Neuronal stem cell (in vitro differentiated cells): ENCODE measurements around the gene TIGD1.
A peak's percentile ranks its signal among the peaks of the same experiment; 100 is the strongest.

ENCODE experiments used
- DNase-seq: peaks from one replicate; pipeline ENCODE4 v3.0.0-alpha.2; 2013; ENCODE audit warnings: low spot score
- H2AFZ ChIP-seq: one replicate; pipeline ENCODE4 v1.6.1; 2013; ENCODE audit warnings: mild to moderate bottlenecking, low read length, inconsistent platforms
- H2AK5ac ChIP-seq: 2 replicates; pipeline ENCODE4 v1.6.1; 2013; ENCODE audit warnings: low read depth, mild to moderate bottlenecking, inconsistent platforms, low read length, moderate library complexity, mixed read lengths
- H2BK120ac ChIP-seq: 2 replicates; pipeline ENCODE4 v1.6.1; 2013; ENCODE audit warnings: low read depth, mild to moderate bottlenecking, inconsistent platforms, low read length, moderate library complexity, mixed read lengths
- H2BK12ac ChIP-seq: one replicate; pipeline ENCODE4 v1.6.1; 2013; ENCODE audit warnings: low read length, inconsistent platforms
- H2BK15ac ChIP-seq: 2 replicates; pipeline ENCODE4 v1.6.1; 2013; ENCODE audit warnings: mild to moderate bottlenecking, low read length, inconsistent platforms, mixed read lengths
- H2BK5ac ChIP-seq: one replicate; pipeline ENCODE4 v1.6.1; 2013; ENCODE audit warnings: inconsistent platforms, mild to moderate bottlenecking, low read length, moderate library complexity
- H3K14ac ChIP-seq: one replicate; pipeline ENCODE4 v1.6.1; 2013; ENCODE audit warnings: low read length, inconsistent platforms
- H3K18ac ChIP-seq: 2 replicates; pipeline ENCODE4 v1.6.1; 2013; ENCODE audit warnings: low read length, inconsistent platforms
- H3K23ac ChIP-seq: 2 replicates; pipeline ENCODE4 v1.6.1; 2013; ENCODE audit warnings: low read depth, mild to moderate bottlenecking, mixed read lengths, low read length, inconsistent platforms; ENCODE audit not compliant: poor library complexity
- H3K27ac ChIP-seq: replicated peaks from 3 replicates; pipeline ENCODE4 v1.5.1; 2013; ENCODE audit warnings: low read length, inconsistent platforms
- H3K27me3 ChIP-seq, 3 experiments: 2 replicates each; pipeline ENCODE4 v1.6.1; 2013; ENCODE audit warnings: low read length in 3 of 3, mild to moderate bottlenecking in 2 of 3, inconsistent platforms in 1 of 3, low read depth in 1 of 3, mixed read lengths in 1 of 3, moderate library complexity in 1 of 3; ENCODE audit not compliant: control insufficient read depth in 3 of 3, insufficient read depth in 3 of 3
- H3K36me3 ChIP-seq, 2 donors: replicated peaks in 1 of 2; 2 replicates each; pipeline ENCODE4 v1.6.1; 2013; ENCODE audit warnings: low read length in 2 of 2; ENCODE audit not compliant: control insufficient read depth in 2 of 2, insufficient read depth in 2 of 2
- H3K4ac ChIP-seq: 2 replicates; pipeline ENCODE4 v1.6.1; 2013; ENCODE audit warnings: inconsistent platforms, mild to moderate bottlenecking, low read length, moderate library complexity
- H3K4me1 ChIP-seq, 2 donors: 1 replicate in 1 of 2; 2 replicates in 1 of 2; pipeline ENCODE4 v1.6.1; 2013; ENCODE audit warnings: low read length in 2 of 2, low read depth in 1 of 2; ENCODE audit not compliant: control insufficient read depth in 2 of 2, insufficient read depth in 1 of 2
- H3K4me2 ChIP-seq: one replicate; pipeline ENCODE4 v1.6.1; 2013; ENCODE audit warnings: mild to moderate bottlenecking, low read length, inconsistent platforms; ENCODE audit not compliant: insufficient read depth, poor library complexity, severe bottlenecking
- H3K4me3 ChIP-seq, 2 donors: 2 replicates each; pipeline ENCODE4 v1.5.1; 2013; ENCODE audit warnings: low read length in 2 of 2, mild to moderate bottlenecking in 2 of 2, inconsistent platforms in 1 of 2, moderate library complexity in 1 of 2
- H3K79me1 ChIP-seq: one replicate; pipeline ENCODE4 v1.6.1; 2013; ENCODE audit warnings: low read depth, mild to moderate bottlenecking, inconsistent platforms, low read length, moderate library complexity
- H3K9ac ChIP-seq: one replicate; pipeline ENCODE4 v1.6.1; 2013; ENCODE audit warnings: mild to moderate bottlenecking, low read depth, low read length, inconsistent platforms; ENCODE audit not compliant: poor library complexity
- H3K9me3 ChIP-seq, 2 donors: replicated peaks in 1 of 2; 2 replicates each; pipeline versions ENCODE3 to v1.6.1; 2013; ENCODE audit warnings: low read length in 2 of 2, mild to moderate bottlenecking in 2 of 2, inconsistent platforms in 1 of 2, low read depth in 1 of 2, mixed read lengths in 1 of 2, moderate library complexity in 1 of 2; ENCODE audit not compliant: control insufficient read depth in 2 of 2, insufficient read depth in 1 of 2
- H4K8ac ChIP-seq: one replicate; pipeline ENCODE4 v1.6.1; 2013; ENCODE audit warnings: low read depth, mild to moderate bottlenecking, inconsistent platforms, low read length, moderate library complexity
- H4K91ac ChIP-seq: one replicate; pipeline ENCODE4 v1.6.1; 2013; ENCODE audit warnings: low read length, low read depth, mild to moderate bottlenecking, inconsistent platforms; ENCODE audit not compliant: poor library complexity
- WGBS, 2 donors: extraction: QIAGEN DNeasy Blood & Tissue Kit; methylation state at CpG; one replicate each; pipeline ENCODE4 v1.1.7; 2013; ENCODE audit warnings: missing lambda C conversion rate in 2 of 2, mixed read lengths in 1 of 2; ENCODE audit not compliant: insufficient read length in 2 of 2, insufficient replicate concordance in 1 of 2; ENCODE audit errors: extremely low coverage in 2 of 2; 5-methylcytosine and 5-hydroxymethylcytosine counted together

The TIGD1 gene

GRCh38 chr2:232528746-232529460, 21.5 kb downstream of the TIGD1 start:
- no CpG with 5 or more reads among the region's 11 CpGs for WGBS, 2 donors
- Histone ChIP-seq H4K91ac (peak overlapping the region; percentile 92), H3K23ac (peak overlapping the region; percentile 43), H3K4me3 (no peak overlapping the region), H3K18ac (peak overlapping the region; percentile 28), H3K9me3 (no peaks in the 10 kb centered on the region), H3K14ac (peak overlapping the region; percentile 82), H3K4me2 (no peak overlapping the region), H2BK120ac (peak overlapping the region; percentile 81), H3K27me3 (peaks cover under 1 to 31% (median 3%) of the 10 kb centered on the region in 3 experiments), H3K9ac (no peak overlapping the region), H3K27ac (no peak overlapping the region), H2BK12ac (peak overlapping the region; percentile 73), H3K36me3 (no peaks in the 10 kb centered on the region), H3K4me1 (peaks cover 2 to 8% of the 10 kb centered on the region in 2 donors), H2BK5ac (no peak overlapping the region), H2AFZ (no peak overlapping the region), H3K79me1 (peaks cover 2% of the 10 kb centered on the region), H2BK15ac (peak overlapping the region; percentile 45), H2AK5ac (peak overlapping the region; percentile 81), H3K4ac (no peak overlapping the region), H4K8ac (no peak overlapping the region)
- DNase-seq, result no peak

GRCh38 chr2:232527905-232528470, 22.4 kb downstream of the TIGD1 start:
- Histone ChIP-seq H3K4ac (peak overlapping the region; percentile 37), H2BK120ac (peak overlapping the region; percentile 81), H2AK5ac (peak overlapping the region; percentile 81), H3K36me3 (no peaks in the 10 kb centered on the region), H3K4me1 (peaks cover 6 to 10% of the 10 kb centered on the region in 2 donors), H2BK12ac (no peak overlapping the region), H3K4me3 (no peak overlapping the region), H3K79me1 (peaks cover 4% of the 10 kb centered on the region), H4K8ac (peak overlapping the region; percentile 43), H2BK5ac (no peak overlapping the region), H3K27me3 (peaks cover 10 to 40% (median 12%) of the 10 kb centered on the region in 3 experiments), H3K18ac (peak overlapping the region; percentile 13), H3K14ac (no peak overlapping the region), H2BK15ac (peak overlapping the region; percentile 45), H3K9ac (no peak overlapping the region), H3K9me3 (no peaks in the 10 kb centered on the region), H3K27ac (no peak overlapping the region), H3K23ac (no peak overlapping the region), H3K4me2 (no peak overlapping the region), H4K91ac (no peak overlapping the region), H2AFZ (no peak overlapping the region)
- WGBS, 2 donors, result no CpG with 5 or more reads among the region's 6 CpGs
- DNase-seq, result no peak

DNA sequence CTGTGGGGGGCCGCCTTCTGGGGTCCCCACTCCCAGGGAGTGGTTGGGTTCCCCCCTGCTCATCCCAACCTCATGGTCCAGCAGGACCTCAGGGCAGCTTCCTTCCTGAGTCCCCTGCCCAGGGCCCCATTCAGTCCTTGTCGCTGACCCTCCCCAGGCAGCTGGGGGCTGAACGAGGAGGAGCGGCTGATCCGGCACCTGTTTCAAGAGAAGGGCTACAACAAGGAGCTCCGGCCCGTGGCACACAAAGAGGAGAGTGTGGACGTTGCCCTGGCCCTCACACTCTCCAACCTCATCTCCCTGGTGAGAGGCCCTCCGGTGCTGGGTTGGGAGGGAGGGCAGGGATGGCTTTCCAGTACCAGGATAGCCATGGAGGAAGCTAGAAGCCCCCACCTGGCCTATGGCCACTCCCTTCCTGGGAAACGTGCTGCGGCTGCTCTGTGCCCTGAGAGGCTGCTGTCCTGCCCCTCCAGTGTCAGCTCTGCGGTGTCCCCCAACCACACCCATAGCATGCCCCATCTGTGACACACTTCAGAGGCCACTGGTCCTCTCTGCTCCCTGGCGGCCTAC, 23.9 kb downstream of the TIGD1 start:
- no peak overlapping the region for H3K4me3 ChIP-seq
- WGBS, 2 donors, result no CpG with 5 or more reads among the region's 13 CpGs

More for the DNA sequence above, 23.9 kb downstream of the TIGD1 start:
- peak overlapping the region; percentile 59 for H3K18ac ChIP-seq
- H3K9me3 ChIP-seq, result no peaks in the 10 kb centered on the region
- peak overlapping the region; percentile 53 for H2BK5ac ChIP-seq
- no peaks in the 10 kb centered on the region for H3K36me3 ChIP-seq
- H2BK15ac ChIP-seq, result peak overlapping the region; percentile 81
- peaks cover 17 to 53% (median 25%) of the 10 kb centered on the region in 3 experiments for H3K27me3 ChIP-seq
- peaks cover 2% of the 10 kb centered on the region for H3K79me1 ChIP-seq
- peak overlapping the region; percentile 91 for H2BK120ac ChIP-seq
- H2AK5ac ChIP-seq, result peak overlapping the region; percentile 99
- peak overlapping the region; percentile 90 for H2BK12ac ChIP-seq
- H3K4me1 ChIP-seq, result peaks cover 6 to 10% of the 10 kb centered on the region in 2 donors
- peak overlapping the region; percentile 80 for H3K23ac ChIP-seq
- peak overlapping the region; percentile 43 for H4K8ac ChIP-seq
- H3K14ac ChIP-seq, result no peak overlapping the region
- no peak overlapping the region for H3K9ac ChIP-seq
- no peak overlapping the region for H2AFZ ChIP-seq
- peak overlapping the region; percentile 53 for H3K4ac ChIP-seq
- no peak for DNase-seq
- H4K91ac ChIP-seq, result no peak overlapping the region
- peak overlapping the region; percentile 25 for H3K4me2 ChIP-seq
- no peak overlapping the region for H3K27ac ChIP-seq
